Camera-type eye (tissue), 1 donor: ENCODE data around the gene SESN3. TPM values are rescaled to one million over a fixed set of nuclear protein-coding genes. Genes with fewer than 3 reads are reported as not detected.

ENCODE experiments used
- total RNA-seq: library from RNA; depleted of rRNA; stranded (reverse); fragments of >200 nt; gene quantifications from one replicate; pipeline ENCODE4 v1.2.3, GENCODE V29; 2014

Gene SESN3, protein sequence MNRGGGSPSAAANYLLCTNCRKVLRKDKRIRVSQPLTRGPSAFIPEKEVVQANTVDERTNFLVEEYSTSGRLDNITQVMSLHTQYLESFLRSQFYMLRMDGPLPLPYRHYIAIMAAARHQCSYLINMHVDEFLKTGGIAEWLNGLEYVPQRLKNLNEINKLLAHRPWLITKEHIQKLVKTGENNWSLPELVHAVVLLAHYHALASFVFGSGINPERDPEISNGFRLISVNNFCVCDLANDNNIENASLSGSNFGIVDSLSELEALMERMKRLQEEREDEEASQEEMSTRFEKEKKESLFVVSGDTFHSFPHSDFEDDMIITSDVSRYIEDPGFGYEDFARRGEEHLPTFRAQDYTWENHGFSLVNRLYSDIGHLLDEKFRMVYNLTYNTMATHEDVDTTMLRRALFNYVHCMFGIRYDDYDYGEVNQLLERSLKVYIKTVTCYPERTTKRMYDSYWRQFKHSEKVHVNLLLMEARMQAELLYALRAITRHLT
- 204 TPM for total RNA-seq

DNA sequence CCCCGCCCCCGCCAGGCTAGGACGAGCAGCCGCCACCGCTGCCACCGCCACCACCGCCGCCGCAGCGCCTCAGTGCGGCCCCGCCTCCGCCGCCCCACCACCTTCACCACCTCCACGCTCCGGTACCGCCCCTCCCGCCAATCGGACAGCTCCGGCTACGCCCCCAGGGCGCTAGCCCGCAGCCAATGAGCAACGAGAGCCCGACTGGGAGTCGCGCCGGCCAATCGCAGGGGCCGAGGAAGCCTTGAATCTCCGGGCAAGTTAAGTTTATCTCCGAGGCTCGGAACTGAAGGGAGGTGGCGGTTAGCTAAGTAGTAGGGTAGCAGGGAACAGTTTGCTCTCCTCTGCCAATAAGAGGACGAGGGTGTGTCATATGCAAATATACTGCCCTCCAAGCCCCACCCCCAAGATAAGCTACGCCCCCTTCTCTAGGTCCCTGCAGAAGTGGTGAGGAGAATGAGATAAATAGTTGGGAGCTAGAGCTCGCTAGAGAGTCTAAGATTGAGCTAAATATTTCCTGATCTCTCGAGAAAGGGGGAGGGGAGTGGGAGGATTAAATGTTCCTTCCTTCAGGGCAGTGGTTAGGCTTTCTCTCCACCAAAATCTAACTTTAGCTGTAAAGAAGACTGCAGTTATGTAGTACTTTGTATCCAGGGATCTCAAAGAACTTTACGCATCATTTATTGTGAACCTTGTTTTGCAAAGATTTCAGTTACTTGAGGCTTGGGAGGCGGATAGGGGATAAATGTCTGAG is at the start of gene SESN3:
SESN3 (minus strand) TSS at position 76 of the 754 bp plus-strand sequence. CDS start 342 bp downstream, outside the sequence.

Other genes with a start within 250 kb of the SESN3 start
- gene KDM4E, start 205.9 kb downstream of the SESN3 start, total RNA-seq = not detected
- not detected for gene KDM4F, start 181.8 kb downstream of the SESN3 start, total RNA-seq
- gene SRSF8, start 164.3 kb downstream of the SESN3 start, total RNA-seq = 29.9 TPM
- 31.4 TPM for gene ENDOD1, start 141.4 kb downstream of the SESN3 start, total RNA-seq